Stimulated activated naive B cell treated with anti-CD40 and anti-IgM and Interleukin-4, amounts not matched to agents 10 μg/mL and 1 μg/mL and 100 μg/mL, for 72 hours (primary cell): ENCODE results near the gene BHLHE23.

ENCODE experiments used
- ATAC-seq, 2 donors: fragments of 150-1000 bp; cut with Tn5 transposase; replicated peaks; 2 replicates each; pipeline ENCODE4 v1.10.0; 2021; ENCODE audit warnings: moderate library complexity in 1 of 2
- DNase-seq: peaks from one replicate; pipeline ENCODE4 v3.0.0; 2021
- H3K27ac Mint-ChIP-seq: one replicate; pipeline ENCODE4 v1.8.0; 2022; ENCODE audit warnings: mild to moderate bottlenecking, mixed read lengths
- H3K27me3 Mint-ChIP-seq, 2 donors: one replicate each; pipeline ENCODE4 v1.8.0; 2022; ENCODE audit warnings: mixed read lengths in 2 of 2
- H3K36me3 Mint-ChIP-seq, 2 donors: one replicate each; pipeline ENCODE4 v1.8.0; 2022; ENCODE audit warnings: mixed read lengths in 2 of 2, mild to moderate bottlenecking in 1 of 2
- H3K4me1 Mint-ChIP-seq, 2 donors: one replicate each; pipeline ENCODE4 v1.8.0; 2022; ENCODE audit warnings: mixed read lengths in 2 of 2, mild to moderate bottlenecking in 1 of 2
- H3K4me3 Mint-ChIP-seq, 2 donors: one replicate each; pipeline ENCODE4 v1.8.0; 2022; ENCODE audit warnings: mild to moderate bottlenecking in 2 of 2, mixed read lengths in 2 of 2, moderate library complexity in 1 of 2
- H3K9me3 Mint-ChIP-seq, 2 donors: one replicate each; pipeline ENCODE4 v1.8.0; 2022; ENCODE audit warnings: mixed read lengths in 2 of 2, mild to moderate bottlenecking in 1 of 2

BHLHE23 gene

GRCh38 chr20:62959998-62960436, 46.7 kb downstream of the BHLHE23 start:
- DNase-seq = no peak
- Mint-ChIP-seq H3K27me3 (no peaks in the 10 kb centered on the region), H3K4me1 (peaks cover 4 to 45% of the 10 kb centered on the region in 2 donors), H3K9me3 (no peaks in the 10 kb centered on the region), H3K36me3 (peaks cover 44 to 52% of the 10 kb centered on the region in 2 donors), H3K27ac (no peak overlapping the region), H3K4me3 (no peak overlapping the region)
- ATAC-seq = no peak

GRCh38 chr20:62959101-62959971, 47.4 kb downstream of the BHLHE23 start:
- Mint-ChIP-seq H3K27me3 (no peaks in the 10 kb centered on the region), H3K4me3 (peak overlapping the region in 1 of 2 donors; percentile 28), H3K9me3 (no peaks in the 10 kb centered on the region), H3K4me1 (peaks cover 9 to 52% of the 10 kb centered on the region in 2 donors), H3K27ac (no peak overlapping the region), H3K36me3 (peaks cover 42 to 49% of the 10 kb centered on the region in 2 donors)
- ATAC-seq = no peak
- DNase-seq = no peak

- no peak for ATAC-seq
- H3K4me1 Mint-ChIP-seq = peaks cover 11 to 58% of the 10 kb centered on the region in 2 donors
- no peak for DNase-seq
- no peaks in the 10 kb centered on the region for H3K9me3 Mint-ChIP-seq
- no peak overlapping the region for H3K27ac Mint-ChIP-seq
- no peaks in the 10 kb centered on the region for H3K27me3 Mint-ChIP-seq
- H3K36me3 Mint-ChIP-seq = peaks cover 40 to 43% of the 10 kb centered on the region in 2 donors
- H3K4me3 Mint-ChIP-seq = peak overlapping the region in 1 of 2 donors; percentile 28
These were observed 48.2 kb downstream of the BHLHE23 start for GRCh38 chr20:62958388-62959100.

GRCh38 chr20:62957136-62958117, 49.3 kb downstream of the BHLHE23 start:
- no peak overlapping the region for H3K27ac Mint-ChIP-seq
- no peaks in the 10 kb centered on the region for H3K9me3 Mint-ChIP-seq
- peaks cover 36 to 37% of the 10 kb centered on the region in 2 donors for H3K36me3 Mint-ChIP-seq

GRCh38 chr20:62956387-62957135, 50.2 kb downstream of the BHLHE23 start:
- Mint-ChIP-seq H3K36me3 (peaks cover 36 to 40% of the 10 kb centered on the region in 2 donors), H3K27me3 (no peaks in the 10 kb centered on the region), H3K9me3 (no peaks in the 10 kb centered on the region), H3K4me3 (no peak overlapping the region), H3K4me1 (peaks cover 15 to 72% of the 10 kb centered on the region in 2 donors), H3K27ac (peak overlapping the region; percentile 5)
- ATAC-seq (no peak), DNase-seq (no peak)

More at GRCh38 chr20:62957136-62958117, 49.3 kb downstream of the BHLHE23 start:
- no peak for ATAC-seq
- DNase-seq = no peak
- peak overlapping the region in 1 of 2 donors; percentile 17 for H3K4me3 Mint-ChIP-seq
- H3K4me1 Mint-ChIP-seq = peaks cover 11 to 63% of the 10 kb centered on the region in 2 donors
- no peaks in the 10 kb centered on the region for H3K27me3 Mint-ChIP-seq
